A673 (cell line): ENCODE results near the gene GSAP.

ENCODE experiments used
- CTCF ChIP-seq: fragments of 300-800, 200-600 bp; sonication (generic); conservative IDR thresholded peaks from 2 replicates; pipeline ENCODE4 v1.5.1; 2017; ENCODE audit warnings: low read depth, mild to moderate bottlenecking, antibody characterized with exemption, low read length, moderate library complexity, mixed read lengths
- EZH2 ChIP-seq: fragments of 200-600 bp; sonication (generic); IDR thresholded peaks from 2 replicates; pipeline ENCODE4 v1.6.1; 2017; ENCODE audit warnings: borderline replicate concordance, low read depth, mild to moderate bottlenecking, mixed read lengths, antibody characterized with exemption, low read length; ENCODE audit not compliant: poor library complexity, severe bottlenecking

- TF ChIP-seq CTCF: no peak
- no peak for TF ChIP-seq EZH2
Measured at GRCh38 chr7:77438131-77438530, 22.0 kb upstream of the GSAP start.
